Erythroblast (primary cell): ENCODE measurements around the gene MUCL3.

Experiments used
- DNase-seq, 2 experiments: peaks; one replicate each; lab custom pipeline; 2025; lab: John Stamatoyannopoulos, UW
- GATA1 ChIP-seq: IDR thresholded peaks from 2 replicates; pipeline ENCODE4 v1.6.1; 2011; ENCODE audit warnings: low read depth, mild to moderate bottlenecking, control low read depth, low read length, moderate library complexity
- POLR2A ChIP-seq: IDR thresholded peaks from 2 replicates; pipeline ENCODE4 v1.6.1; 2011; ENCODE audit warnings: mild to moderate bottlenecking, low read length

The MUCL3 gene

GRCh38 chr6:30970946-30971345 lies 30.2 kb downstream of the MUCL3 start:
- TF ChIP-seq GATA1 = no peak
- no peak for TF ChIP-seq POLR2A

GRCh38 chr6:30972816-30973215 lies 32.0 kb downstream of the MUCL3 start:
- TF ChIP-seq POLR2A = no peak
- TF ChIP-seq GATA1 = no peak
- DNase-seq = no peak

More at GRCh38 chr6:30970946-30971345, 30.2 kb downstream of the MUCL3 start:
- DNase-seq = no peak

- TF ChIP-seq GATA1 (no peak), POLR2A (no peak)
- DNase-seq = no peak
Measured at GRCh38 chr6:30974490-30975252, 33.9 kb downstream of the MUCL3 start.

DNA sequence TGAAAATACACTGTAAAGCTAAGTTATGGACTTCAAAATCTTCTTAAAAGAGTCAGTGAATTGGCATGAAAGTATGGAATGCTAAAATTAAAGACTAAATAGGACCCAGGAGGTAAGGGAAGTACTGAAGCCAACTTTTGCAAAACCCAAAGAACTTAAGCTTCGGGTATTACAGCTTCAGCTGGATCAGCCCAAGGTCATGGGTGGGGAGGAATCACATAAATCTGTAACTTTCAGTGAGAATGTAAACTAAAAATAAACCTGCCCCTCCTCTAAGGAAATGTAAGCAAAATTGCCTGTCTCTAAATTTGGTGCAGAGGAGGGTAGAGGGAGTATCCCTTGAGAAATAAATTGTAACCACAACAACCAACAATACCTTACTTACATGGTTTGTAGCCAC lies 38.4 kb downstream of the MUCL3 start:
- no peak for DNase-seq
- TF ChIP-seq GATA1 (no peak), POLR2A (no peak)

GRCh38 chr6:30979690-30980089 lies 38.9 kb downstream of the MUCL3 start:
- DNase-seq = no peak
- TF ChIP-seq POLR2A = no peak
- TF ChIP-seq GATA1 = no peak

GRCh38 chr6:30981942-30982772 lies 41.4 kb downstream of the MUCL3 start:
- TF ChIP-seq GATA1 (no peak), POLR2A (no peak)
- DNase-seq = no peak

DNA sequence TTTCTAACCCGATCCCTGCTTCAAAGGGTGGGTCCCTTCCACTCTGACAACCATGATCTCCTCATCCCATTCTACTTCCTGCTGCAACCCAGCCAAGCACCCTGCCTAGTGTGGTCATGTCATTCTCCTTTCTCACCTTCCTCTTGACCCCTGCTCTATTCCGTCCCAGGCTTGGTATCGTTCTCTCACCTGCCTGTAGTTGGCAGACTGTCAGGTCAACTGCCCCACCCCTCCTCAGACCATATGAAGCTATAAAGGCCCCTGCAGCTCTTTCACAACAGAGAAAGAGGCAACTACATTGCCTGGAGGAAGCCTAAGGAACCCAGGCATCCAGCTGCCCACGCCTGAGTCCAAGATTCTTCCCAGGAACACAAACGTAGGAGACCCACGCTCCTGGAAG lies 42.7 kb downstream of the MUCL3 start, which contains the start of gene MUC21:
Gene MUC21 (plus strand): TSS at position 280 of the 400 bp plus-strand sequence. CDS start 241 bp downstream, outside the sequence.
- DNase-seq = no peak
- no peak for TF ChIP-seq POLR2A
- no peak for TF ChIP-seq GATA1

- DNase-seq = no peak
- no peak for TF ChIP-seq GATA1
- TF ChIP-seq POLR2A = no peak
Measured at GRCh38 chr6:30985490-30985889, 44.7 kb downstream of the MUCL3 start.

- no peak for DNase-seq
- TF ChIP-seq GATA1 (no peak), POLR2A (no peak)
Measured at GRCh38 chr6:30987304-30987703, 46.5 kb downstream of the MUCL3 start.

DNA sequence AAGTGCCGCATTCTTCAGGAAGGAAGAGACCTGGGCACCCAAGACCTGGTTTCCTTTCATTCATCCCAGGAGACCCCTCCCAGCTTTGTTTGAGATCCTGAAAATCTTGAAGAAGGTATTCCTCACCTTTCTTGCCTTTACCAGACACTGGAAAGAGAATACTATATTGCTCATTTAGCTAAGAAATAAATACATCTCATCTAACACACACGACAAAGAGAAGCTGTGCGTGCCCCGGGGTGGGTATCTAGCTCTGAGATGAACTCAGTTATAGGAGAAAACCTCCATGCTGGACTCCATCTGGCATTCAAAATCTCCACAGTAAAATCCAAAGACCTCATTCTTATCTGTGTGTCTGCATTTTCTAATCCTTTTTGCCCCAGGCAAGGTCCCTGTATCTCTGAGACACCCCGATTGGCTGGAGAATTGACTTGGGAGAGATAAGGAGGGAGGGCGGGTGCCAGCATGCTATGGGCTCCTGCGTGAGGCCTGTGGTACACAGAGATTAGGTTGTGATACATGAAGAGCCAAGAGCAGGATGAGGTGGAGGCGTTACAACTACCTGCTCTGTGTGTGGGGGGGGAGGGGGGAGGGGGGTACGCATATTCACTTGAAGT lies 47.5 kb downstream of the MUCL3 start:
- TF ChIP-seq GATA1 (no peak), POLR2A (no peak)
- peak; percentile 71 to 92 for DNase-seq

- no peak for DNase-seq
- no peak for TF ChIP-seq GATA1
- no peak for TF ChIP-seq POLR2A
Measured at GRCh38 chr6:30990422-30991086, 49.8 kb downstream of the MUCL3 start.

- no peak for DNase-seq
- TF ChIP-seq POLR2A = no peak
- TF ChIP-seq GATA1 = no peak
Measured at GRCh38 chr6:30991891-30992290, 51.1 kb downstream of the MUCL3 start.

- no peak for TF ChIP-seq POLR2A
- TF ChIP-seq GATA1 = no peak
- DNase-seq = no peak
Measured at GRCh38 chr6:30997301-30997700, 56.5 kb downstream of the MUCL3 start.
